Tibial nerve (tissue), 4 donors: ENCODE measurements around the gene PSMC1. TPM values are rescaled to one million over a fixed set of nuclear protein-coding genes. Genes with fewer than 3 reads are reported as not detected.

Experiments used
- total RNA-seq, 4 donors: library from RNA; depleted of rRNA; stranded (reverse); fragments of >200 nt; gene quantifications; one replicate each; pipeline ENCODE4 v1.1.0, GENCODE V29; 2016

PSMC1 gene
- total RNA-seq, 4 donors from 2014 or later: 48.9 to 108 (median 76.8) TPM

Other genes starting within 250 kb of the PSMC1 start
- gene KCNK13, start 194.6 kb upstream of the PSMC1 start, total RNA-seq: 1 to 10 TPM in 1 of 4 donors, under 1 TPM in 3; 0.20 to 3.6 (median 0.53) TPM
- gene NRDE2, start 75.4 kb downstream of the PSMC1 start, total RNA-seq: 10 to 100 TPM; 15.7 to 18.9 (median 17.2) TPM
- 100 to 1,000 TPM; 117 to 209 (median 165) TPM for gene CALM1, start 140.5 kb downstream of the PSMC1 start, total RNA-seq